DND-41 (cell line): ENCODE results near the gene FER1L5.

ENCODE experiments used
- ATAC-seq: fragments of 200-7000 bp; cut with Tn5 transposase; 3 replicates; pipeline ENCODE4 v1.9.1; 2021; ENCODE audit warnings: low read depth; ENCODE audit not compliant: insufficient read depth
- DNase-seq: peaks from one replicate; pipeline ENCODE4 v3.0.0-alpha.2; 2020
- H2AFZ ChIP-seq: 2 replicates; pipeline ENCODE4 v1.6.0; 2012; ENCODE audit warnings: low read depth, low read length
- H3K27ac ChIP-seq: 2 replicates; pipeline ENCODE4 v1.5.1; 2012; ENCODE audit warnings: low read length, inconsistent platforms
- H3K27me3 ChIP-seq: fragments of 200-600 bp; sonication (generic); 2 replicates; pipeline ENCODE4 v1.6.0; 2012; ENCODE audit warnings: low read length, mild to moderate bottlenecking, inconsistent platforms; ENCODE audit not compliant: insufficient read depth, poor library complexity
- H3K36me3 ChIP-seq: 2 replicates; pipeline ENCODE4 v1.5.1; 2012; ENCODE audit warnings: low read length, inconsistent platforms; ENCODE audit not compliant: insufficient read depth
- H3K4me1 ChIP-seq: 2 replicates; pipeline ENCODE4 v1.5.1; 2012; ENCODE audit warnings: mild to moderate bottlenecking, low read length; ENCODE audit not compliant: insufficient read depth
- H3K4me2 ChIP-seq: 2 replicates; pipeline ENCODE4 v1.6.0; 2012; ENCODE audit warnings: mild to moderate bottlenecking, moderate library complexity, low read length, inconsistent platforms; ENCODE audit not compliant: insufficient read depth
- H3K4me3 ChIP-seq, 2 experiments: fragments of 200-600 bp in 1 of 2; shearing (Covaris generic) in 1 of 2; 2 replicates each; pipeline ENCODE4 v1.5.1; 2012 to 2016; ENCODE audit warnings: inconsistent platforms in 2 of 2, low read length in 2 of 2, mild to moderate bottlenecking in 2 of 2, low read depth in 1 of 2, moderate library complexity in 1 of 2
- H3K79me2 ChIP-seq: 2 replicates; pipeline ENCODE4 v1.6.0; 2012; ENCODE audit warnings: low read length, inconsistent platforms; ENCODE audit not compliant: insufficient read depth
- H3K9ac ChIP-seq: 2 replicates; pipeline ENCODE4 v1.6.0; 2012; ENCODE audit warnings: low read depth, mild to moderate bottlenecking, inconsistent platforms, low read length, moderate library complexity
- H3K9me3 ChIP-seq: 2 replicates; pipeline ENCODE4 v1.5.1; 2012; ENCODE audit warnings: low read length, moderate library complexity, mild to moderate bottlenecking, inconsistent platforms; ENCODE audit not compliant: insufficient read depth, severe bottlenecking
- H4K20me1 ChIP-seq: 2 replicates; pipeline ENCODE4 v1.6.0; 2012; ENCODE audit warnings: low read length; ENCODE audit not compliant: insufficient read depth
- CTCF ChIP-seq: IDR thresholded peaks from 2 replicates; pipeline ENCODE4 v1.5.1; 2012; ENCODE audit warnings: borderline replicate concordance, low read length, moderate library complexity, mild to moderate bottlenecking; ENCODE audit not compliant: poor library complexity, severe bottlenecking; ENCODE audit errors: extremely low read depth
- EZH2 ChIP-seq: IDR thresholded peaks from 3 replicates; pipeline ENCODE4 v1.6.1; 2012; ENCODE audit warnings: borderline replicate concordance, low read depth, mild to moderate bottlenecking, moderate library complexity, low read length, inconsistent platforms; ENCODE audit not compliant: severe bottlenecking

FER1L5 gene

DNA sequence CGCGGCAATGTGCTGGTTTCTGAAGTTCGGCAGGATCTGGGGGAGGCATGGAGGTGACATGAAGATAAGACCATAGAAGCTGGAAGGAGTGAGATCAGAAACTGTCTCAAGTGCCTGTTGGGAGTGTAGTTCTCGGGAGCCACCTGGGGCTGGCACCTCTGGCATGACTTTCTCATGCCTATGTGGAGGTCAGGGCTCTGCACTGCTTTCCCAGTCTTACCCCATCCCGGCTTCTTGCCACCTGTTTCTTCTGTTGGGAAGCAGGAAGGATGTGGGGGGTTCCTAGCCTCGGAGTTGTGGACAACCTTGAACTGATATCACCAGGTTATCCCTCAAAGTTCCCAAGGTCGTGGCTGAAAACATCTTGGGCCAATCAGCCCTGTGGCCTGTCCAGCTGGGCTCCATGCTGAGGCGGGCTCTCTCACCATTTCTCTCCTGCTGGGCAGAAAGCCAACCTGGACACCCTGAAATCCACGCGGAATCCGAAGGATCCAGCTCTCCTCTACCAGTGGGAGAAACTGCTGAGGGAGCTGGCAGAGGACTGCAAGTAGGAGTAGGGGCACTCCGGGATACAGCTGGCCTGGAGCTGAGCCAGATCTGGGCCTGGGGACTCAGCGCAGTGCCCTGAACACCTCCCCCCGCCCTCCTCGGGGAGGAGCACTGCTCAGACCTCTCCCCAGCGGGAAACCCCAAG, 42.5 kb downstream of the FER1L5 start:
- Histone ChIP-seq H3K36me3 (no peaks in the 10 kb centered on the region), H3K4me1 (no peaks in the 10 kb centered on the region), H4K20me1 (no peaks in the 10 kb centered on the region), H3K4me3 (no peak overlapping the region), H3K9ac (no peak overlapping the region), H3K9me3 (no peaks in the 10 kb centered on the region), H2AFZ (no peak overlapping the region), H3K4me2 (no peak overlapping the region), H3K27ac (no peak overlapping the region), H3K79me2 (no peaks in the 10 kb centered on the region), H3K27me3 (no peaks in the 10 kb centered on the region)
- TF ChIP-seq CTCF (no peak), EZH2 (no peak)
- ATAC-seq: no peak
- DNase-seq: no peak

DNA sequence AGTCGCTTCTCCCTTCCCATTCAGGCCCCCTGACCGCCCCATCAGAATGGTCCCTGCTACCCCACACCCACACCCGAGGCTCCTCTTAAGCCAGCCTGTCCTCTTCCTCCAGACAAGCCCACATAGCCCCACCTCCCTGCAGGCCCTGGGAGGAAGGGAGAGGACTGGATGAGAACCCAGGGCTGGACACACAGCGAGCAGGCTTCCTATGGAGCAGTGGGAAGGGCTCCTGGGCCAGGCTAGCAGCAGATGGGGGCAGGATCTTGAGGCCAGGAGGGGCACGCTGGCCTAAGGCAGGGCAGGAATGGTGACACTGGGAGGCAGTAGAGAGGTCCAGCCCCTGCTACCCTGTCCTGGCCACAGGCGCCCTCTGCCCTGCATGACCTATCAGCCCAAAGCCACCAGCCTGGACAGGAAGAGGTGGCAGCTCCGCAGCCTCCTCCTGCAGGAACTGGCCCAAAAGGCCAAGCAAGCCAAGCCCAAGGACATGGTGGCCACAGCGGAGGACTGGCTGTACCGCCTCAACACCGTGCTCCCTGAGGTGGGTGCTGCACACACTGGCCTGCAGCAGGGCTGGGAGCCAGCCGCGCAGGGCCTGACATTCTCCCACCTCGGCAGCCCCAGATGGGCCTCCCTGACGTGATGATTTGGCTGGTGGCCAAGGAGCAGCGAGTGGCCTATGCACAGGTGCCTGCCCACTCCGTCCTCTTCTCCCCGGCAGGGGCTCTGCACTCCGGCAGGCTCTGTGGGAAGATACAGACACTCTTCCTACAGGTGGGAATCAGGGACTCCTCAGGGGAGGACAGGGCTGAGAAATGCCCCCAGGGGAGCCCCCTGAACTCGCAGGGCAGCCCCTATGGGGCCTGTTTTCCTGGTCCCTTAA, 43.3 kb downstream of the FER1L5 start:
- no peak overlapping the region for H3K4me3 ChIP-seq
- H3K9me3 ChIP-seq: no peaks in the 10 kb centered on the region
- no peaks in the 10 kb centered on the region for H3K36me3 ChIP-seq
- no peaks in the 10 kb centered on the region for H4K20me1 ChIP-seq
- no peak overlapping the region for H3K9ac ChIP-seq
- TF ChIP-seq CTCF (no peak), EZH2 (no peak)
- H3K27ac ChIP-seq: no peak overlapping the region
- H3K27me3 ChIP-seq: no peaks in the 10 kb centered on the region
- H3K4me1 ChIP-seq: no peaks in the 10 kb centered on the region
- H2AFZ ChIP-seq: no peak overlapping the region
- ATAC-seq: no peak
- DNase-seq: no peak
- no peaks in the 10 kb centered on the region for H3K79me2 ChIP-seq
- H3K4me2 ChIP-seq: no peak overlapping the region

- Histone ChIP-seq H3K9me3 (no peaks in the 10 kb centered on the region), H3K27me3 (no peaks in the 10 kb centered on the region), H3K36me3 (no peaks in the 10 kb centered on the region), H3K9ac (no peak overlapping the region), H3K4me3 (no peak overlapping the region), H3K79me2 (no peaks in the 10 kb centered on the region), H4K20me1 (no peaks in the 10 kb centered on the region), H2AFZ (no peak overlapping the region), H3K27ac (no peak overlapping the region), H3K4me1 (no peaks in the 10 kb centered on the region), H3K4me2 (no peak overlapping the region)
- TF ChIP-seq EZH2: no peak
- no peak for TF ChIP-seq CTCF
- DNase-seq: no peak
- ATAC-seq: no peak
These were observed 44.7 kb downstream of the FER1L5 start for GRCh38 chr2:96687266-96687665.
